Activated naive CD4-positive, alpha-beta T cell treated with anti-CD3 and anti-CD28 coated beads, Interleukin-2, amount 10 ng/mL, durations not matched to agents 7 days and 5 days (primary cell): Measurements from ENCODE around the gene KRABD2.

ENCODE experiments used
- CTCF ChIA-PET: fragments of 350-600 bp; sonication (Branson Sonifier 250); formaldehyde crosslinking; loops from one replicate; lab custom pipeline; 2021; ENCODE audit warnings: antibody characterized with exemption; lab: Charles Lee
- DNase-seq: peaks from one replicate; pipeline ENCODE4 v3.0.0-alpha.2; 2020
- H3K27ac Mint-ChIP-seq: one replicate; pipeline ENCODE4 v1.8.0; 2021; ENCODE audit warnings: mild to moderate bottlenecking, moderate library complexity, mixed read lengths
- H3K27me3 Mint-ChIP-seq: one replicate; pipeline ENCODE4 v1.8.0; 2021; ENCODE audit warnings: mild to moderate bottlenecking, mixed read lengths
- H3K36me3 Mint-ChIP-seq: one replicate; pipeline ENCODE4 v1.8.0; 2021; ENCODE audit warnings: mixed read lengths
- H3K4me1 Mint-ChIP-seq: one replicate; pipeline ENCODE4 v1.8.0; 2021; ENCODE audit warnings: mixed read lengths
- H3K4me3 Mint-ChIP-seq: one replicate; pipeline ENCODE4 v1.8.0; 2021; ENCODE audit warnings: mild to moderate bottlenecking, moderate library complexity, mixed read lengths
- H3K9me3 Mint-ChIP-seq: one replicate; pipeline ENCODE4 v1.8.0; 2021; ENCODE audit warnings: mixed read lengths

Gene KRABD2

DNA sequence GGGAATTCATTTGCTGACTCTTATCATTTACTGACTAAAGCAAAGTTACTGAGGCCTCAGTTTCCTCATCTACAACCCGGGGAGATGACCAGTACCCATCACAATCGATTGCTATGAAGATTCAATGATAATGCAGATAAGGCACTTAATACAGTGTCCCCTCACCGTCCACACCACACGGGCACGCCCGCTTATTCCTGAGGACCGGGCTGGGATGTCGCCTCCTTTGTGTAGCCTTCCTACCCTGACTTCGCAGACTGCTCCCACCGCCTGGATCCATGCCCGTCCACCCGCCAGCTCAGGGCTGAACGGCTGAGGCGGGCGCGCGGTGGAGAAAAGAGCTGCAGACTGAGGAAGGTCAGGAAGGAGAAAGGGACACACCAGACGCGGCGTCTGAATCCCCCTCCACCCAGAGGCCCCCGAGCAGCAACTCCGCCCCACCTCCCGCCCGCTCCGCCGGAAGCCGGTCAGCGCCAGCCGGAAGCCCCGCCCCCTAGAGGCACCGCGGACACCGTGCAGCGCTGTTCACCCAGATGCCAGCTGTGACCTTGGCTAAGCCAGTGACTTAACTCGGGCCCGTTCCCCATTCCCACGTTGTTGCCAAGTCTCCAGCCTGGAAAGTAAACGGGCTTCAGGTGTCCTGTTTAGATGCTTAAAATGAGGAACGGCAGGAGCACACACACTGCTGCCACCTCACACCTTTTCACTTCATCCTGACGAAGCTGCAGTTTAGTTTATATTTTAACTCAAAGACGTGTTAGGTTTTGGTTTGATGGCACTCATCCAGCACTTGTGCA, at the start of gene KRABD2:
KRABD2 (minus strand) TSS at position 434 of the 797 bp plus-strand sequence.
- CTCF ChIA-PET, result interaction anchor here (0.6 to 2.2 kb wide), 7 partner anchors 11 to 257 kb away, joined by 3 to 5 read pairs (median 5); no protein-coding TSS in a partner anchor
- Mint-ChIP-seq H3K4me3 (peak within 1 kb of the TSS; percentile 76), H3K9me3 (no peaks in the 10 kb centered on the region), H3K36me3 (peaks cover 55% of the 10 kb centered on the region), H3K27me3 (no peaks in the 10 kb centered on the region), H3K4me1 (peaks cover 61% of the 10 kb centered on the region), H3K27ac (peak within 1 kb of the TSS; percentile 86)
- DNase-seq, result peak; percentile 95

DNA sequence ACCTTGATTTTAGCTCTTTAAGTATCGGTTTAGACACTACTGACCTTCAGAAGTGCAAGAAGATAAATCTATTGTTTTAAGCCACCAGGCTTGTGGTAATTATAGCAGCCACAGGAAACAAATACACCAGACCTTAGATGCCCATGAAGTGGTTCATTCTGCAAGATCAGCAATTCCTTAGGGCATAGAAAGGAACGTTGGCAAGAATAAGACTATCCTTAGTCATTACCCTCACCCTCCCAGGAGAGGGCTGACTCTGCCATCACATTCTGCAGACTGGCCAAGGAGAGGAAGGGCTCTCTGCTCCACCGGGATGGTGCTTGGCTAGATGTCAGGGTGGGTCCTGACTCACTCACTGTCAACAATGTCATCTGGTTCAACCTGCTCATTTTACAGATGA, 45.1 kb upstream of the KRABD2 start:
- DNase-seq, result no peak
- H3K4me1 Mint-ChIP-seq, result no peaks in the 10 kb centered on the region
- CTCF ChIA-PET, result interaction anchor here (2.5 kb wide), 1 partner anchor 11 kb away, joined by 16 read pairs; no protein-coding TSS in a partner anchor

DNA sequence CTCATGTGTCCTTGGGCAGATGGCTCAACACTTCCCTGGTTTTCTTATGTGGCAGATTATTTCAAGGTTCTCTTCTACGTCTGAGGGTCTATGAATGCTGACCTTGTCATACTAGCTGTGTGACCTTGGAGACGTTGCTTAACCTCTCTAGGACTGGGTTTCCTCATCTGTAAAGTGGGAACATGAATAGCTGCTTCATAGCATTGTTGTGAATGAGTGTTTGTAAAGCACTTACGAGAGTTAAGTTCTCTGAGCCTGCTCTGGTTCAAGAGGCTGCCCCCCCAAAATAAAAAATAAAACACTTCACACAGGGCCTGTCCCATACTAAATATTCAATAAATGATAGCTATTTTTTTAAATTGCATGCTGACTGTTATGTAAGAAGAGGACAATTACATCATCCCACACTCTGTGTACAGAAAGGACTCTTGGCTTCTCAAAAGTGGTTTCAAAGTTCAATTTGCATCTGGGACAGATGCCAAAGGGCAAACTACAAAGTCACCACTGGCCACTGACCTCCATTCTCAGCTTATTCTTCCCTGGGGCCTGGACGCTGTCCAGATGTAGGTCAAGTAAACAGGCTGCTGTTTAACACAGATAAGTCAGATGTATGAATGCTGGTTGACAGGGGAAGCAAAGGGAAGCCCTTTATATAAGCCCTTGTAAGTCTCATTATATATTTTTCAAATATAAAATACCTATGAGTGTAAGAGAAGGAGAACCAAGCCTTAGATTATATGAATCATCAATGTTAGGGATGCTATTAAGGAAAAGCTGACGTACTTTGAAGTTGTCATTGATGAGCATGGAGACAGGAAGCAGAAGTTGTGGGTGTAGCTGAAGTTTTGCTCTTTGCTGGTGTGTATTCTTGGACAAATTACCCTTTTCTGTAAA, 43.8 kb upstream of the KRABD2 start:
- CTCF ChIA-PET, result interaction anchor here (2.5 kb wide), 1 partner anchor 10 kb away, joined by 16 read pairs; no protein-coding TSS in a partner anchor
- Mint-ChIP-seq H3K4me1 (no peaks in the 10 kb centered on the region), H3K9me3 (no peaks in the 10 kb centered on the region), H3K27ac (no peak overlapping the region), H3K27me3 (peaks cover 63% of the 10 kb centered on the region), H3K4me3 (no peak overlapping the region), H3K36me3 (no peaks in the 10 kb centered on the region)
- DNase-seq, result no peak

More for the DNA sequence above, 45.1 kb upstream of the KRABD2 start:
- no peak overlapping the region for H3K27ac Mint-ChIP-seq
- H3K27me3 Mint-ChIP-seq, result peaks cover 54% of the 10 kb centered on the region
- no peak overlapping the region for H3K4me3 Mint-ChIP-seq
- no peaks in the 10 kb centered on the region for H3K36me3 Mint-ChIP-seq
- H3K9me3 Mint-ChIP-seq, result no peaks in the 10 kb centered on the region

- Mint-ChIP-seq H3K27me3 (peaks cover 66% of the 10 kb centered on the region), H3K4me3 (no peak overlapping the region), H3K4me1 (no peaks in the 10 kb centered on the region), H3K9me3 (no peaks in the 10 kb centered on the region), H3K36me3 (no peaks in the 10 kb centered on the region), H3K27ac (no peak overlapping the region)
- DNase-seq, result no peak
- CTCF ChIA-PET, result interaction anchor here (2.5 kb wide), 1 partner anchor 9 kb away, joined by 16 read pairs; no protein-coding TSS in a partner anchor
Observed at GRCh38 chr17:8419305-8419704, 42.8 kb upstream of the KRABD2 start.

DNA sequence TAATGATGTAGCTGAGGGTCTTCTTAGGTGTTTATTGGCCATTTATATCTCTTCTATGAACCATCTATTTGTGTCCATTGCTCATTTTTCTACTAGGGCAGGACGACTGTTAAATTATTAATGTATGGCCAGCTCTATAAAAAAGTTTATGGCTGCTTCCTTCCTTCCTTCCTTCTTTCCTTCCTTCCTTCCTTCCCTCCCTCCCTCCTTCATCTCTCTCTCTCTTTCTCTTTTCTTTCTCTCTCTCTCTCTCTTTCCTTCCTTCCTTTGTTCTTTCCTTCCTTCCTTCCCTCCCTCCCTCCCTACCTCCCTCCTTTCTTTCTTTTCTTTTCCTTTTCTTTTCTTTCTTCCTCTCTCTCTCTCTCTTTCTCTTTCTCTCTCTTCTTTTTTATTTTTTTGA, 42.0 kb upstream of the KRABD2 start:
- no peaks in the 10 kb centered on the region for H3K9me3 Mint-ChIP-seq
- H3K27ac Mint-ChIP-seq, result no peak overlapping the region
- peaks cover 2% of the 10 kb centered on the region for H3K4me1 Mint-ChIP-seq
- CTCF ChIA-PET, result no interaction called here
- no peak for DNase-seq
- peaks cover 67% of the 10 kb centered on the region for H3K27me3 Mint-ChIP-seq
- H3K4me3 Mint-ChIP-seq, result no peak overlapping the region
- no peaks in the 10 kb centered on the region for H3K36me3 Mint-ChIP-seq

DNA sequence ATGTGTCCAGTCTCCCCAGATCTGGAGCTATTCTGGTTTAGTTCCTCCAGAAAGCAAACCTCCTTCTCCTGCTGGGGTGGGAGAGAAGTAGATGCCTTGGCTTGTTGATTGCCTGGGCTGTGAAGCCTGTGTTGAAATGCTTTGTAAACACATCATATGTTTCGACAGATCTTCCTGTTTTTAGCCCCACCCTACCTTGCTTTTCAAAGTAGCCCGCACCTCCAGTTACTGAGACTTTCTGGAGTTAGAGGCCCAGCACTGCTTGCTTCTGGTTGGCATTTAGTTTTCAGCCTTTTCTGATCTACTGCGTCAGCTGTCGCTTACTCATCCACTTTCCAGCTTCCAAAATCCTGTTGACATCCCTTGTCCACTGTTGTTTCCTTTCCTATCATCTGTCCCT, 41.3 kb upstream of the KRABD2 start:
- Mint-ChIP-seq H3K9me3 (no peaks in the 10 kb centered on the region), H3K27ac (no peak overlapping the region), H3K4me3 (no peak overlapping the region), H3K27me3 (peaks cover 70% of the 10 kb centered on the region), H3K36me3 (no peaks in the 10 kb centered on the region), H3K4me1 (peaks cover 8% of the 10 kb centered on the region)
- CTCF ChIA-PET, result no interaction called here
- no peak for DNase-seq

GRCh38 chr17:8413938-8414337, 37.4 kb upstream of the KRABD2 start:
- no peak for DNase-seq
- CTCF ChIA-PET, result no interaction called here
- Mint-ChIP-seq H3K4me3 (no peak overlapping the region), H3K27ac (no peak overlapping the region), H3K27me3 (peaks cover 79% of the 10 kb centered on the region), H3K9me3 (no peaks in the 10 kb centered on the region), H3K4me1 (peaks cover 14% of the 10 kb centered on the region), H3K36me3 (no peaks in the 10 kb centered on the region)

GRCh38 chr17:8413328-8413727, 36.8 kb upstream of the KRABD2 start:
- Mint-ChIP-seq H3K27ac (no peak overlapping the region), H3K4me1 (peaks cover 19% of the 10 kb centered on the region), H3K9me3 (no peaks in the 10 kb centered on the region), H3K4me3 (no peak overlapping the region), H3K36me3 (no peaks in the 10 kb centered on the region), H3K27me3 (peaks cover 77% of the 10 kb centered on the region)
- no peak for DNase-seq
- CTCF ChIA-PET, result no interaction called here

GRCh38 chr17:8412089-8412488, 35.6 kb upstream of the KRABD2 start:
- CTCF ChIA-PET, result interaction anchor here (1.0 to 3.0 kb wide), 4 partner anchors 8 to 373 kb away, joined by 3 to 16 read pairs (median 10); no protein-coding TSS in a partner anchor
- peaks cover 21% of the 10 kb centered on the region for H3K4me1 Mint-ChIP-seq
- no peaks in the 10 kb centered on the region for H3K36me3 Mint-ChIP-seq
- no peak for DNase-seq
- no peak overlapping the region for H3K4me3 Mint-ChIP-seq
- H3K27me3 Mint-ChIP-seq, result peaks cover 69% of the 10 kb centered on the region
- no peak overlapping the region for H3K27ac Mint-ChIP-seq
- H3K9me3 Mint-ChIP-seq, result no peaks in the 10 kb centered on the region

- no peak overlapping the region for H3K27ac Mint-ChIP-seq
- CTCF ChIA-PET, result interaction anchor here (0.7 to 3.0 kb wide), 14 partner anchors 10 to 489 kb away, joined by 3 to 16 read pairs (median 4); partner anchors contain the start of gene RNF222
- H3K9me3 Mint-ChIP-seq, result no peaks in the 10 kb centered on the region
- no peak overlapping the region for H3K4me3 Mint-ChIP-seq
- H3K27me3 Mint-ChIP-seq, result peaks cover 56% of the 10 kb centered on the region
- DNase-seq, result no peak
- peaks cover 21% of the 10 kb centered on the region for H3K4me1 Mint-ChIP-seq
- no peaks in the 10 kb centered on the region for H3K36me3 Mint-ChIP-seq
Observed at GRCh38 chr17:8410883-8411238, 34.4 kb upstream of the KRABD2 start.

DNA sequence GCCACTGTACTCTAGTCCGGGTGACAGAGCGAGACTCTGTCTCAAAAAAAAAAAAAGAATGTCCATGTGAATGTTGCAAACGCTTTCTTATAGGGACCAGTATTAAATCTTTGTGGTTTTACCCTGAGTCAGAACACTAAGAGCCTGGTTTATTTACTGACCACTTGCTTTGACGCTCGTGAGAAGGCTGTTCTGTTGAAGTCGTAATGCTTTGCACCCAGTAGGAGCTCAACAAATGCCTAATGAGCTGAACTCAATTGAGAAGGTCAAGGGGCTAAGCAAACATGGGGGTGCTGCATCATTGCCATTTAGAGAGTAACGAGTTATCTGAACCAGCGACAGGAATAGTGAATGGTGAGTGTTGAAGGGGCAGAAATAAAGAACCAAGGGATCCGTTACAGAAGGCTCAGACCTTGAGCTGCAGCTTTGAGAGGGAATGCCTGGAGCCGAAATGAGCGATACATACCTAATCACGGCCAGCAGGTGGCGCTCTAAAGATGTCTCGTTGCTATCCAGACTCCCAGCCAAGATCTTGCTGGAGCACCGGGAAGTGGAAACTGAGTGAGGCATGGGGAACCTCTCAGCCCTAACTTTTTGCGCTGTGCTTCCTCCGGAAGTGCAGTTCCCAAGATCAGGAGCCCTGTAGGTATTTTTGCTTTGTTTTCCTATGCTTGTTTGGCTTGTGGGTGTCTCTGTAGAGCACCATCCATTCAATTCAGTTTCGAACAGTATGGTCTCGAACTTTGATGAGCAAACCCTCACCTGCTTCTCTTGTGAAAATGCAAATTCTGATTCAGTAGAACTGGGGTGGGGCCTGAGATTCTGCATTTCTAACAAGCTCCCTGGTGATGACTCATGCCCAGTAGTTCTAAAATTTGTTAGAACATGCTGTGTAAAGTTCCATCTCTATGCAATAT, 33.7 kb upstream of the KRABD2 start:
- Mint-ChIP-seq H3K9me3 (no peaks in the 10 kb centered on the region), H3K36me3 (no peaks in the 10 kb centered on the region), H3K4me3 (no peak overlapping the region), H3K27ac (no peak overlapping the region), H3K4me1 (peaks cover 21% of the 10 kb centered on the region), H3K27me3 (peaks cover 50% of the 10 kb centered on the region)
- CTCF ChIA-PET, result interaction anchor here (0.5 to 3.0 kb wide), 28 partner anchors 10 to 732 kb away, joined by 3 to 16 read pairs (median 3); partner anchors contain the start of genes KRABD2, PIK3R6 and RNF222
- DNase-seq, result peak; percentile 88

DNA sequence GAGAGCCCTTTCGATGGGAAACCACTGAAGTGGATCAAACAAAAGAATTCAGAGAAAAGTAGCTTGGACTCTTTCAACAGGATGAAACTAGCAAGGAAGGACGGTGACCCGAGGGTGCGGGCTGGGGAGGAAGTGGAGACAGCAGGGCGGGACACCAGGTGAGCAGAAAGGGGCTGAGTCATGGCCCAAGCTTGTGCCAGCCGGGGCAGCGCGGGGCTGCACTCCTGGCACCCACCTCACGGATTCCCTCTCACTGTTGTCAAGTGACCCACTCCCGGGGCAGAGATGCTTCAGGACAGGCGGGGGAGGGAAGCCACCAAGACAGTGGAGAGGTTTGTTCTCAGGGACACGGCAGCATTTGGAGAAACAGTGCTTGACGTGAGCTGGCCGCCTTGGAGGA, 31.9 kb upstream of the KRABD2 start:
- H3K36me3 Mint-ChIP-seq, result no peaks in the 10 kb centered on the region
- H3K9me3 Mint-ChIP-seq, result no peaks in the 10 kb centered on the region
- H3K4me3 Mint-ChIP-seq, result no peak overlapping the region
- no peak for DNase-seq
- H3K4me1 Mint-ChIP-seq, result peaks cover 17% of the 10 kb centered on the region
- CTCF ChIA-PET, result interaction anchor here (1.8 kb wide), 1 partner anchor 334 kb away, joined by 3 read pairs; no protein-coding TSS in a partner anchor
- peak overlapping the region; percentile 2 for H3K27ac Mint-ChIP-seq
- peaks cover 42% of the 10 kb centered on the region for H3K27me3 Mint-ChIP-seq

DNA sequence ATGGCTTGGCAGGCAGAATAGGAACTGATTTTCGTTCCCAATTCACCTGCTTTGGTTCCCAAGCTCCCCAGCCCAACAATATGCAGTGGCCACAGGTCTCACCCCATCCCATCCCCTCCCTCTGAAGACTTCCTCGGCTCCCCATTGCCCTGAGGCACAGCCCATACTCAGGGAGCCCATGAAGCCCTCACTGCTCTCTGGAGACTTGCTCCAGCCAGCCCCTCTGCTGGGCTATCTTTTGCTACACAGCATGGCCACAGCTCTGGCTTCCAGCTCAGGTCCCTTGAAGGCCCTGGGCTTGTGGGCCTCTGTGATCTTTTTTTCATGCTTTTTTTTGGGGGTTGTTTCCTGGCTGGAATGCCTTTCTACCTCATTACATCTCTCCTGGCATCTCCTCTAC, 29.7 kb upstream of the KRABD2 start:
- H3K9me3 Mint-ChIP-seq, result no peaks in the 10 kb centered on the region
- H3K27me3 Mint-ChIP-seq, result peaks cover 36% of the 10 kb centered on the region
- H3K27ac Mint-ChIP-seq, result no peak overlapping the region
- H3K4me3 Mint-ChIP-seq, result no peak overlapping the region
- no peaks in the 10 kb centered on the region for H3K36me3 Mint-ChIP-seq
- H3K4me1 Mint-ChIP-seq, result peaks cover 11% of the 10 kb centered on the region
- CTCF ChIA-PET, result no interaction called here
- DNase-seq, result no peak
